GM12892 (cell line): ENCODE measurements around the gene PPP5C.

Experiments used
- POLR2AphosphoS5 ChIP-seq: IDR thresholded peaks from 2 replicates; pipeline ENCODE4 v1.6.1; 2011; ENCODE audit warnings: low read depth, low read length, control low read depth
- TAF1 ChIP-seq: IDR thresholded peaks from 2 replicates; pipeline ENCODE4 v1.6.1; 2011; ENCODE audit warnings: low read depth, mild to moderate bottlenecking, control low read depth, low read length, borderline replicate concordance

GRCh38 chr19:46371371-46371901, 24.5 kb downstream of the PPP5C start:
- TF ChIP-seq POLR2AphosphoS5: no peak
- no peak for TF ChIP-seq TAF1
